GM23338 (cell line): ENCODE measurements around the gene HHAT.

ENCODE experiments used
- CTCF ChIP-seq, 2 experiments: fragments of 200-600 bp in 1 of 2; sonication (generic) in 1 of 2; conservative IDR thresholded peaks; 2 replicates each; pipeline versions ENCODE4 v1.5.1 to v1.6.1; 2016 to 2017; ENCODE audit warnings: antibody characterized with exemption in 2 of 2, low read depth in 2 of 2, mild to moderate bottlenecking in 2 of 2, moderate library complexity in 1 of 2
- ETS1 ChIP-seq: IDR thresholded peaks from 2 replicates; pipeline ENCODE4 v1.6.1; 2016; ENCODE audit warnings: antibody characterized with exemption
- EZH2 ChIP-seq: fragments of 200-600 bp; sonication (generic); IDR thresholded peaks from one replicate; pipeline ENCODE4 v1.8.0; 2017; ENCODE audit warnings: antibody characterized with exemption, mild to moderate bottlenecking, low read depth; ENCODE audit not compliant: unreplicated experiment
- ZNF114 ChIP-seq: fragments of 250-450 bp; sonication (Bioruptor Pico); IDR thresholded peaks from 2 replicates; pipeline ENCODE4 v1.5.0; 2020; ENCODE audit warnings: mild to moderate bottlenecking, moderate library complexity

- TF ChIP-seq ZNF114 (no peak), CTCF (conservative IDR thresholded peaks at IDR 0.05; ENCODE audit: low read depth in 2 of 2) (no peak), EZH2 (no peak), ETS1 (no peak)
These were observed 325.7 kb downstream of the HHAT start for GRCh38 chr1:210654176-210654981.
